Hypothalamus (tissue), 51 donors: ENCODE results near the gene RAC3.

Experiments
- DNase-seq, 51 donors: peaks; one replicate each; lab custom pipeline; 2025; lab: John Stamatoyannopoulos, UW

The RAC3 gene

DNA sequence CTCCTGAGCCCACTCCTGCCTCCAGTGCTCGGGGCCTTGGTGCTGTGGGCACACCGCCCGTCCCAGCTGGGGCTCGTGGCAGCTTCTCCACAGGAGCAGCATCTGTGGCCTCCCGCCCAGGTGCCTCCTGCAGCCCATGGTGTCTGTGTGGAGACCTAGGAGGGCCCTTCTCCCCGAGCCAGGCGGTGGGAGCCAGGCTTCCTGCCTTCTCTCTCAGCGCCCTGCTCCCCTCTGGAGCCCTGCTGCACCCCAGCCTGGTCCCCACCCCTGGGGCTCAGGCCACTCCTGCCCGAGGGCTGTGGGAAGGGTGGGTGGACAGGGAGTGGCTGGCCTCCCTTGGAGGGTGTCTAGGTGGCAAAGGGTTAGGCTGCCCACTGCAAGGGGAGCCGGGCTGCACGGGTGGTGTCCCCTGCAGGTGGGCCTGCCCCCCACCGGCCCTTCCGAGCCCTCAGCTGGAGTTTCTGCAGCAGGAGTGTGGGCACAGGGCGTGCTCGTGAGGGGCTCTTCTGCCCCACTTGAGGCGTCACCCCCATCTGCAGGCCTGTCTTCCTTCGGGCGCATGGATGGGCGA, 19.8 kb upstream of the RAC3 start:
- DNase-seq = no peak

DNA sequence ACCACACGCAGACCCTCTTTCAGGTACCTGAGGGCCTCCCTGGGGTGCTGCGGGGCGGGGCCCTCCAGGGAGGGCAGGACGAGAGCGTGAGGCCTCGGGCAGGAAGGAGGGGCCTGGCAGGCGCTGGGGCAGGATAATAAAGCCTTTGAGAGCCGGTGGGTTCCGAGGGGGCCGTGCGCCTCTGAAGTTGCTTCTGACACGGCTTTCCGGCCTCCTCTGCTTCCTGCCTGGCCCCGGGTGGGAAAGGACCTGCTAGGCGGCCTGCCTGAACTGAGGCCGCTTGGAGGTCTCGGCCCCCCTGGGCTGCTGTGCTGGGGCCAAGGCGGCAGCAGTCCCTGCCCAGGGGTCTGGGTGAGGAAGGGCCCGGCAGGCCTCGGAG, 19.2 kb upstream of the RAC3 start:
- DNase-seq = no peak

DNA sequence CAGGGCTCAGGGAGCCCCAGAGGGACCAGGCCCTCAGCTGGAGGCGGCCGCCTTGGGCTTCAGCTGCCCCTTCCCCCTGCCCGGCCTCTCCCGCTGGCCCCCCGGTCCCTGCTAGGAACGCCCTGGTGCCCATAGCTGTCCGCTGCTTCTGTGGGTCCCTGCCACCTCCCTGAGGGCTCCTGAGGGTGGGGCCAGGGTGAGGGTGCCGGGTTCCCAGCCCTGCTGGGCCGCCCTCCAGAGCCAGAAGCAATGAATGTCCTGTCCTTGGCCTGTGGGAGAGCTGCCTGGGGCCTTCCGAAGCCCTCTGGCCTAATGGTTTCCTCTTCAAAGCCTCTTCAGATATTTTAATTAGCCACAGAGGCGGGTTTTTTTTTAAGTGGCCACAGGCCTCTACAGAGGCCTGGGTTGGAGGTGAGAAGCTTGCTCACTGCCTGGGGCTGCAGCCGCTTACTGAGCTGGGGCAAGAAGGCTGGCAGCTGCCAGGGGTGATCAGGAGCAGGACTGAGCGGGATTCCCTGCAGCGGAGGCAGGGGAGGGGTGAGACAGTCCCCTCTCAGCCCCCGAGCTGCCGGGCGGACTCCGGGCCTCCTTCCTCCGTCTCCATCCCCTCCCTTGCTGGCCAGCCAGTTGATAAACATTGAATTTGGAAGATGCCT, 18.7 kb upstream of the RAC3 start:
- DNase-seq = no peak

DNA sequence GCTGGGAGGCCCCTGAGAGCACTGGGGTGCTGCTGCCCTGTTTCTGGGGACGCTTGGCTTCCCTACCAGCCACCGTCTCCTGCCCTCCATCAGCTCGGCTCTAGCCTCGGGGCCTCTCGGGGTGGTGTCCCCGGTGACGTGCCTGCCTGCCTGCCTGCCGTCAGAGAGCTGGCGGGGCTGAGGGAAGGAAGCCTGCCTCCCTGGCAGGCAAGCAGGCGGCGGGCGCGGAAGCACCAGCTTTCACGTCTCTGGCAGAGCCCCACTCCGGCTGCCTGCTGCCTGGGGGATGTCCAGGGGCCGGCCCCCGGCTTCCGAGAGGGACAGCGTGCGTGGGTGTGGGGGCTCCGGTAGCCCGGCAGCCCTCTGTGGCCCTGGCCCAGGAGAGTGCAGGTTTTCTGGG, 18.1 kb upstream of the RAC3 start:
- DNase-seq = peak in 20 of 51 donors; percentile 9 to 69 (median 46)

DNA sequence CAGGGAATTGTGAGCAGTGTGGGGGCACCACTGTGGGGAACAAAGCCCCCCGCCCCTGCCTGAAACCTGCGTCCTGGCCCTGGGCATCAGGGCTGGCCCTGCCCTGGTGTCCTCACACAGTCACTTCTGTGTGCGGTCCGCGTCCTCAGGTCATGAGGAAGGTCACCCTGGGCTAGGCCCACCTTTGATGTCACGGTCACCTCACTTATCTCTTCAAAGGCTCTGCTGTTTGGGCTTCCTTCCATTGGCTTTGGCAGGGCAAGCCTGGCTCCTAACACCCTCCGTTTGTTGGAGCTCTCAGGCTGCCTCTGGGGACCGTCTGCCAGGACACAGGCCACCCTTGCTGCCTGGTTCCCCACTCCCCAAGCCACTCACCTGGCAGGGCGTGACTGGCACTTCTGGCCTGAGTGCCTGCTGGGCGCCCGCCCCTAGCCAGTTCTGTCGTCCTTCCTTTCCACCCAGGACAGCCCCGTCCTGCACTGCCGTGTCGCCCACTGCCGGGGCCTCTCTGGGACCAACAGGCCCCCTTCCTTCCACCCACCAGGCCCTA, 17.6 kb upstream of the RAC3 start:
- no peak for DNase-seq

DNA sequence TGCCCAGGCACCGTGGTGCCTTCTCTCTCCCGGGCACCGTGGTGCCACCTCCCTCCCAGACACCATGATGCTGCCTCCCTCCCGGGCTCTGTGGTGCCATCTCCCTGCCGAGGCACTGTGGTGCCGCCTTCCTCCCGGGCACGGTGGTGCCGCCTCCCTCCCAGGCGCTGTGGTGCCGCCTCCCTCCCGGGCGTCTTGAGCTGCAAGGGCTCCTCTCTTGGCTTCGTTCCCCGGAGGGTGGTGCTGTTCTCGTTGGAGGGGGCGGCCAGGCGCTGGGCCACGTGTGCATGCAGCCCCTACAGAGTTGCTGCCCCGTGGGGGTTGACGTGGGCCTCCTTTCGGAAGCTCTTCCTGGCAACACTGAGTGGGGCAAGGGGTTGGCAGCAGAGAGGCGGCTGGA, 17.0 kb upstream of the RAC3 start:
- DNase-seq = peak in 8 of 51 donors; percentile 9 to 54 (median 29)

DNA sequence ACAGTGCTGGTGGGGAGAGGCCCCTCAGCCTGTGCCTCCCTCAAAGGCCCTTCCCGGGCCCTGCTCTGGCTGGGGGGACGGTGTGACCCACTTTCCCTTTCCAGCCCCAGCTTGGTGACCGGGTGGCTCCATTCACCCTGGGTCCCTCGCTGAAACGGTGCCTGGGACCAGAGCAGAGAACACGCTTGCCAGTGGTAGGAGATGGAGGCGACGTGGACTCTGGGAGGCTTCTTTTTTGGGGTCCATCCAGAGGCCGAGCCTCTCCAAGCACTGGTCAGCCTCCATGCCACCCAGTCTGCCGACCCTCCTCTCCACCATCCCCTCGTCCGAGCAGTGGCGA, 16.5 kb upstream of the RAC3 start:
- no peak for DNase-seq

DNA sequence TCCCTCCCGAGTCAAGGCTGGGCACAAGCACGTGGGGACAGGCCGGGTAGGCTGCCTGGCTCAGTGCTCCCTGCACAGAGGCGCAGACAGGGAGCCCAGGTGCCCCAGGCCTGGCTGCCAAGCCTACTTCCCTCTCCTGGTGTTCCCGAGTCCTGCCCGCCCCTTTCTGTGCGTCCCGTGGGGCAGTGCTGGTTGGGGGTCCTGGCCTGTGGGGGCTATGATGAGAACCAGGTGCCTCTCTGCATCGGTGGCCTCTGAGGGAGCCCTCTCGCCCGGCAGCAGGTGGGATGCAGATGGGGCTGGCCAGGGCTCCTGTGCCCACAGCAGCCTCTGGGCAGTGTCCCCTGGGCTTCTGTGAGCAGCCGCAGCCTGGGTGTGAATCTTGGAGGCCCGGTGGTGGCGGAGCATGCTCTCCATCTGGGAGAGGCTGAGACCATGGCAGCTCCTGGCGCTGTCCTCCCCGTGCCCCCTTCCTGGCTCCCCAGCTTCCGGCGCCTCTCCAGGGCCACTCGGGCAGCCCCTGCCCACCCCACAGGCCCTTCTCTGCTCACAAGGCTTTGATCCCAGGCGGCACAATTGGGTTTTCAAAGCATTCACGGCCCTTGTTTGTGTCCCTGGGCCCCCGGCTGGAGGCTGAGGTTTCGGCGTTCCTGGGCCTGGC, 16.0 kb upstream of the RAC3 start:
- no peak for DNase-seq

DNA sequence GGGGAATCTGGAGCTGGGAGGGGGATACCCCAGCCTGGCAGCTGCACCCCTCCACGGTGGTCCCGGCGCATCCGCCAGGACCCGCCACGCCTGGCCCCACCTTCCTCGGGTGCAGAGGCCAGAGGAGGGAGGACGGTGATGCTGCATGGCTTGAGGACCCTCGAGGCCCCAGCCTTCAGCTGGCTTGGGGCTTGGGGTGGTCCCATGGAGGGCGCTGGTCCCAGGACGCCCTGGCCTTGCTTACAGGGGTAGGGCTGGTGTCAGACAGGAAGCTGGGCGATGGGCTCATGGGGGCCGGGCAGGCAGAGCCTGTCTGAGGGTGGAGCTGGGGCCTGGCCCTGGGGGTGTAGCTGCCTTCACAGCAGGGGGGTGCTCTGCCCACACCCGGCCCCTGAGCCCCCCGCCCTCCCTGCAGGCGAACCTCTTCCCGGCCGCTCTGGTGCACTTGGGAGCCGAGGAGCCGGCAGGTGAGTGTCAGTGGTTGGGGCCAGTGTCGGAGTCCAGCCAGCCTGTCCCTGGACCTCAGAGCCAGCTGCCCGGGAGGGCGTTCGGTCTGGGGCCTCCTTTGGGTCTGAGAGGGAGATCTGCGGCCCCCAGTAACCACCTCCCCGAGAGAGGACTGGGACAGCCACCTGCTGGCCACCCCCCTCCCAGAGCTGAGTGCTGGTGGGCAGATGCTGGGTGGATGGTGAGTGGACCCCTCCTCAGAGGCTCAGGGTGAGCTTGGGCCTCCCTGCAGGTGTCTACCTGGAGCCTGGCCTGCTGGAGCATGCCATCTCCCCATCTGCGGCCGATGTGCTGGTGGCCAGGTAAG, 15.2 kb upstream of the RAC3 start:
- no peak for DNase-seq

DNA sequence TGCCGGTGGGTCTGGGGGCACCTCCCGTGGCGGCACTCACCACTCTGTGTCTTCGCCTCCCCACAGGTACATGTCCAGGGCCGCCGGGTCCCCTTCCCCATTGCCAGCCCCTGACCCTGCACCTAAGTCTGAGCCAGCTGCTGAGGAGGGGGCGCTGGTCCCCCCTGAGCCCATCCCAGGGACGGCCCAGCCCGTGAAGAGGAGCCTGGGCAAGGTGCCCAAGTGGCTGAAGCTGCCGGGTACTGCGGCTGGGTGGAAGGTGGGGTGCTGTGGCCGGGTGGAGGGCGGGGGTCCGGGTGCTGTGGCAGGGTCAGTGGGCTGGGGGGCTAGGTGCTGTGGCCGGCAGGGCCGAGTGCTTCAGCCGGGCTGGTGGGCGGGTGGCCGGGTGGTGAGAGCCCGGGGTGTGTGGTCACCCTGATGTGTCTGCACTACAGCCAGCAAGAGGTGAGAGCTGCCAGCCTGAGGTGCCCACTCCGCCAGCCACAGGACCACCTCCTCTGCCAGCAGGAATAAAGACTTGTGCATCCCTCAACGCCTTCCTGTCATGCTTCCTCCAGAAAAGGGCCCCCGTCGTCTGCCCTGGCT, 14.5 kb upstream of the RAC3 start:
- DNase-seq = no peak

DNA sequence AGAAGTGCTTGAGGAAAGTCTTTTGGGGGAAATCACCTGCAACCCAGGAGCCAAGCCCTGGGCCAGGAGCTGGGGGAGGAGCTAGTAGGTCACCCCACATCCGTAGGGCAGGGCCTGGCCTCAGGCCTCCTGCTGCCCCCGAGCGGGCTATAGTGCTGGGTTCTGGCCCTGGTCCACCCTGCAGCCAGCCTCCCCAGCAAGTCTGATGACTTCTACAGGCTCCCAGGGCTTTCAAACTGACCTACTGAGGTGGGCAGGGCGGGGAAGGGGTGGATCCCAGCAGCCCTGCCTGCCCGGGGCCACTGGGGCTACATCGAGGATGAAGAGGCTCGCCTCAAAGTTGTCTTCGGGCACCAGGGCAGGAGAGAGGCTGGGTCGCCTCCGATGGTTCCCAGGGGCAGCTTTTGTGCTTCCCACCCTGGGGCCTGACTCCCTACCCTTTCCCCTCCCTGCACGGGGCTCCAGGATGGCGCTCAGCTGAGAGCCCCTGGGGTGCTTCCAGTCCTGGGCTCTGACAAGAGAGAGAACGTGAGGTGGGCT, 13.8 kb upstream of the RAC3 start:
- no peak for DNase-seq

DNA sequence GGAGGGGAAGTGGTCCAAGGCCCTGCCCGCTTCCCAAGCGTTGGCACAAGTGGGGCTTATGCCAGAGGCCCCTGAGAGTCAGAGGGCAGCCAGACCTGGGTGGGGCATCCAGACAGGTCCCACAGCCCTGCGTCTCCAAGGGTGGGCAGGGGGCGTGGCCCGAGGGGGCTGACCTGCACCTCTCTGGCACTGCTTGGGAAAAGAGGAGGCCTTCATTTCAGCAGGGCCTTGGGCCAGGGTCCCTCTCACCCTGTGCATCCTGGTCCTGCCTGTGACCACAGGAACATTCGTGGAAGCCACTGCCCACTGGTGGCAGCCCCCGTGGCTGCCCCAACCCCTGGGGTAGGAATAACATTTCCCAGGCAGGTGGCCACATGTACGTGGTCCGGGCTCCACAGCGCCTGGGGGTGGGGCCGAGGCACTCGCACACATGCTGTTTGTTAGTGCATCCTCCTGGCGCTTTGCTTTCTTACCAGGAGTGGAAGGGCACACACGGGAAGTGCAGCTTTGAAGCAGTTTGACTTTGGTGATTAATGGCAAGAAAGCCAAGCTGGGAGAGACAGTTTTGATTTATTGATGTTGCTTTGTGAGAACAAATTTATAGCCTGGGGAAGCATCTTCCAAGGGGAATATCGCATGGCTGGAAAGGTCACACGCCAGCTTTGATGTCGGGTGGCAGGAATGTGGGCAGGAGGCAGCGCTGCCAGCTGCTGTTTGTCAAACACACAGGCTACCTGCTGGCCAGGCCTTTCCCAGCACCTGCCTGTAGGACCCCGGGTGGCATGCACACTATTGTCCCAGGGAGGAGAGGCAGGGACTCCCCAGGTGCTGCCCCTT, 13.1 kb upstream of the RAC3 start:
- no peak for DNase-seq

DNA sequence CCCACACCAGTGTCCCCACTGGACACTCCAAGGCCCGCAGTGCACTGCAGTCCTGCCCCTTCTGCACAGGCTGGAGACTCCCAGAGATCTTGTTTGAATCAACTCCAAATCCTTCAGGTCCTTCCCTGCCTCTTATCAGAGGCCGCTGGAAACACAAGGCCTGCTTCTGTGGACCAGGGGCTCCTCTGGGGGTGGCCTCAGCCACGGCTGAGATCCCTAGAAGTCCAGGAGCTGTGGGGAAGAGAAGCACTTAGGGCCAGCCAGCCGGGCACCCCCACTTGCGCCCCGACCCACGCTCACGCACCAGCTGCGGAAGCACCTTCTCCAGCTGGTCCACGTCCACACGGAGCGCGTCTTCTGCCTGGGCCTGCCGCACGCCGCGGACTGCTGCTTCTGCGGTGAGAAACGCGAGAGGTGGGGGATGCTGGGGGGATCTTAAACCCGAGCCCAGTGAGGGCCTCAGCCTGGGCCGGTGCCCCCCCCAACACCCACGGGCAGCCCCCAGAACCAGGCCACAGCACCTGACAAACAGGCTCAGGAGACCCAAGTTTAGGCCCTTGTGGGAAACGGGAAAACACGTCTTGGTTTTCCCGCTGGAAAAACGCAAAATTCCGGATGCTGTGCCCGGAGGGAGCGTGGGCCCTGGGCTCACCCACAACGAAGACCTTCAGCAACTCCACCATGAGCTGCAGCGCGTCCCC, 12.3 kb upstream of the RAC3 start:
- no peak for DNase-seq

DNA sequence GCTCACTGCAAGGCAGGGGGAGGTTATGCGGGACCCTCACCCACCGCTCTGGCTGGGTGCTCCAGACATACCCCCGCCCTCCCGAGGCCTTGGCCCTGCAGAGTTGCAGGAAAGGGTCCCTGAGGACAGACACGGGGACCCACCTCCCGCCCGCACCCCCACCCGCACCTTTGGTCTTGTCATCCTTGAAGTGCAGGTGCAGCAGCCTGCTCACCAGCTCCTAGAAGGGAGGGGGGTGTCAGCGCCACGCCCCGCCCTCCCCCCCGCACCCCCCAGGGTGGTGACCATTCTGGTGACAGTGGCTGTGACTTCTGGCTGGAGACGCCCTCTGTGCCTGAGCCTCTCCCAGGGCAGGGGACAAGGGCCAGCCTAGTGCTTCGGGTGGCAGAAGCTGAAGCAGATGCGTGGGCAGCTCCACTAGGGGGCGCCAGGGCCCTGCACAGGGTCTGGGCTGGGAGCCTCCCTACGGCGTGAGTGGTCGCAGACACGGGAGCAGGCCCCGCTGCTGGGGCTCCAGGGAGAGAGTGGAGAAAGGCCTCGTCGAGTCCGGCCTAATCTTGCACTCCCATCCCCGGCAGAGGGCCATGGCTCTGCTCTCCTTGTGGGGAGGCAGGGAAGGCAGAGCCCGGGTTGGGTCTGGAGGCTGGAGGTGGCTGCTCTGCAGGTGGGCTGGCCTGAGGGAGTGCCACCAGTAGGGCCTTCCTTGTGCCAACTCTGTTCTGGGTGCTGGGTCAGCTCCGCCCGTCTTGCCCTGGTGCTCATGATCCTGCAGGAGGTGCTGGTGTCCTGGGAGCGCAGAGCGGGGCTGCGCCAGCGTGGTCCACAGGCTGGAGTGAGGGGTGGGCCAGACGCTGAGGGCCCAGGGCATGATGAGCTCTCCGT, 11.5 kb upstream of the RAC3 start:
- peak in 11 of 51 donors; percentile 8 to 54 (median 25) for DNase-seq

DNA sequence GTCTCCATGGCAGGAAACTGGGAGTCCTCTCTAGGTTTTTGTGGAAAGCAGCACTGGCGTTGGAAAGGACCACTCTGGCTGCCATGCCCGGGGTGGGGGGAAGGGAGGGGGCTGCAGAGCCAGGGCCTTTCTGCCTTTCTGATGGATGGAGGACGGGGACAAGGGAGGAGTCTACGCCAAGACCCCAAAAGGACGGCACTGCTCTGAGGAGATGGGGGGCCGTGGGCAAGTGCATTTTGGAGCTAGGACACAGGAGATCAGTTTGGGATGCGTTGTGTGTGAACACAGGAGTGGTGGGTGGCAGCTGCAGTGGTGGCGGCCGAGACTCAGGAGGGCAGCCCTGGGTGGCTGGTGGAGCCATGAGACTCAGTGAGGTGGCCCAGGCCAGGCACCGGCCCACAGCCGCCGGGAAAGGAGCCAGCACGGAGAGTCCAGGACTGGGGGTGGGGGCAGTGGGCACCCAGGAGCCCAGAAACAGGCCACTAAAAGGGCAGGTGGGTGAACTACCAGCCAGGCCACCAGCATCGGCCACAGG, 10.8 kb upstream of the RAC3 start:
- peak in 1 of 51 donors; percentile 26 for DNase-seq

DNA sequence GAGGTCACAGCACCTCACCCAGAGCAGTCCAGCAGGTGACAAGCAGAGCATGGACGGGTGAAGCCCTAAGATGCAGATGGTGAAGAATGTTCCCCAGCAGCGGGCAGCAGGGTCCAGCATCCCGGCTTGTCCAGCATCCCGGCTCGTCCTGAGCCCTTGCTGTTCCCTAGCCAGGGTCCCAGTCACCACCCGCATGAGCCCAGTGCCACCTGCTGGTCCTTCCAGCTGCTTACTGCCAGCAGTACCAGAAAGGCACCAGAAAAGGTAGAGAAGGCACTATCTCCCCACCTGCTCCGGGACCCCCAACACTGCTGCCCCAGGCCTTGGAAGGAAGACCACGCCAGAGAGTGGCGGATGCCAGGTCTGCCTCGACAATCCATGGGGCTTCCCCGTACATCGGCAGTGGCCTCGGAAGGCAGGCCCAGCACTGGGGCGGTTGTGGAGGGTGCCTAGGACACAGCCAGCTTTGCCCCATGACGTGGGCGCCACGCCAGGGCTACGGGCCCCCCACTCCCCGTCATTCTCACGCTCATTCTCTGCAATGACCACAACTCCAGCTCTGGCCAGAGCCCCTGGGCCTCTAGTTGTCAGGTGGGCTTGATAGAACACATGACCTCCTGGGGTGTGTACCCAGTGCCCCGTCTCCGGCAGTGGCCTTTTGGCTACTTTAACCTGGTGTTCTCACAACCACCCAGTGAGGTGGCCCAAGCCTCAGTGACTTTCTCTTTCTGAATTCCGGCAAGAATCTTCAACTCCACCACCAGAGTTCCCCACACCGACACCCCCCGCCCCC, 10.2 kb upstream of the RAC3 start:
- peak in 45 of 51 donors; percentile 15 to 87 (median 54) for DNase-seq

DNA sequence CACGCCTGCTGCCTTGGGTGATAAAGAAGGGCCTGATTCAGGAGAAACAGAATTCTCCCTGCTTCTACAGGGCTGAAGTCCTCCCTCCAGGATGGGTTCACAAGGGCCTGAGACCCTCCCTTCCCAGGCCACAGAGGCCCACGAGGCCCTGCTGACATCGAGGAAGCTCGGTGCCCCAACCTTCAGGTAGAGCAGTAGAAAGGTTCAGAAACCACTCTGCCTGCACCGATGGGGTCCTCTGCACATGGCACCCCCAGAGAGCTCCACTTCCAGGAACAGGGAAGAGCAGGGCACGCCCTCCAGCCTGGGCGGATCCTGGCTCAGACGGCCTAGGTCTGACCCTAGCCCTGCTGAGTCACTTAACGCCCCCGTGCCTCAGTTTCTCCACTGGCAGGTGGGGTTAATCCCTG, 9.6 kb upstream of the RAC3 start:
- DNase-seq = no peak
